Upper lobe of right lung (tissue), 1 donor: ENCODE data around the gene SLC24A4. TPM values are rescaled to one million over a fixed set of nuclear protein-coding genes. Genes with fewer than 3 reads are reported as not detected.
A peak's percentile ranks its signal among the peaks of the same experiment; 100 is the strongest.

Experiments used
- ATAC-seq: fragments of 200-7000 bp; cut with Tn5 transposase; one replicate; pipeline ENCODE4 v1.9.1; 2020; ENCODE audit warnings: mild to moderate bottlenecking, moderate library complexity
- DNase-seq: peaks from one replicate; pipeline ENCODE4 v3.0.0-alpha.2; 2020
- H3K27ac ChIP-seq: fragments of 200-600 bp; one replicate; pipeline ENCODE4 v1.8.0; 2022
- H3K27me3 ChIP-seq: fragments of 200-600 bp; one replicate; pipeline ENCODE4 v1.8.0; 2022; ENCODE audit warnings: mild to moderate bottlenecking
- H3K36me3 ChIP-seq: fragments of 200-600 bp; one replicate; pipeline ENCODE4 v1.8.0; 2022
- H3K4me1 ChIP-seq: fragments of 200-600 bp; one replicate; pipeline ENCODE4 v1.8.0; 2022
- H3K4me3 ChIP-seq: fragments of 200-600 bp; one replicate; pipeline ENCODE4 v1.8.0; 2022; ENCODE audit warnings: mild to moderate bottlenecking
- H3K9me3 ChIP-seq: fragments of 200-600 bp; one replicate; pipeline ENCODE4 v1.8.0; 2022
- CTCF ChIP-seq: fragments of 200-600 bp; IDR thresholded peaks from one replicate; pipeline ENCODE4 v1.8.0; 2022; ENCODE audit warnings: antibody characterized with exemption
- intact Hi-C: fragments of 100-400 bp; cut with DNase I; formaldehyde crosslinking; loops from one replicate; pipeline ENCODE4 v1.11.0; 2022
- total RNA-seq: library from RNA; stranded (reverse); fragmentation: NEBNext Ultra II Directional; extraction: Animal tissue kit (Norgen Biotek cat#: 25700); gene quantifications from one replicate; pipeline ENCODE4 v1.2.1, GENCODE V29; 2021
- donor health status: DM: no; HTN: yes; CAD: no; lungs with severe emphysema.

SLC24A4 gene
- total RNA-seq, 1 donor from 2014 or later = 1.6 TPM

DNA sequence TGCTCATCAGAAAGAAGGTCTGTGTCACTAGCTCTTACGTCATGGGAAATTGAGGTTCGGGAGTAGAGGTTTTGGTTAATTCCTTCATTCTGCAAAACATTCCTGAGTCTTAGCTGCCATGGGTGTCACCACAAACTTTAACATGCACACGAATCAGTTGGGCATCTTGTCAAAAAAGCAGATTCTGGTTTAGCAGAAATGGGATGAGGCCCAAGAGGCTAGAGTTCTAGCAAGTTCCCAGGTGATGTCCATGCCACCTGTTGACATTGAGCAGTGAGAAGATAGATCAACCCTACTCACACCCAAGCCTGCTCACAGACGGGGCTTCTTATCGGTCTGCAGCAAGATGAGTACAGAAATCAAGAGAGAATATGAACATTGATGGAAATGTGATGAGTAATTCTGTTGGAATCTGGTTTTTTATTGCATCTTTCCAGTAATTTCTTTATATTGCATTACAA lies 179.0 kb downstream of the SLC24A4 start:
- no peak for ATAC-seq
- Histone ChIP-seq H3K4me3 (no peak overlapping the region), H3K27me3 (no peaks in the 10 kb centered on the region), H3K36me3 (no peaks in the 10 kb centered on the region), H3K27ac (no peak overlapping the region), H3K9me3 (no peaks in the 10 kb centered on the region), H3K4me1 (peaks cover 7% of the 10 kb centered on the region)
- intact Hi-C loops = no loop called here
- DNase-seq = no peak
- TF ChIP-seq CTCF = no peak

DNA sequence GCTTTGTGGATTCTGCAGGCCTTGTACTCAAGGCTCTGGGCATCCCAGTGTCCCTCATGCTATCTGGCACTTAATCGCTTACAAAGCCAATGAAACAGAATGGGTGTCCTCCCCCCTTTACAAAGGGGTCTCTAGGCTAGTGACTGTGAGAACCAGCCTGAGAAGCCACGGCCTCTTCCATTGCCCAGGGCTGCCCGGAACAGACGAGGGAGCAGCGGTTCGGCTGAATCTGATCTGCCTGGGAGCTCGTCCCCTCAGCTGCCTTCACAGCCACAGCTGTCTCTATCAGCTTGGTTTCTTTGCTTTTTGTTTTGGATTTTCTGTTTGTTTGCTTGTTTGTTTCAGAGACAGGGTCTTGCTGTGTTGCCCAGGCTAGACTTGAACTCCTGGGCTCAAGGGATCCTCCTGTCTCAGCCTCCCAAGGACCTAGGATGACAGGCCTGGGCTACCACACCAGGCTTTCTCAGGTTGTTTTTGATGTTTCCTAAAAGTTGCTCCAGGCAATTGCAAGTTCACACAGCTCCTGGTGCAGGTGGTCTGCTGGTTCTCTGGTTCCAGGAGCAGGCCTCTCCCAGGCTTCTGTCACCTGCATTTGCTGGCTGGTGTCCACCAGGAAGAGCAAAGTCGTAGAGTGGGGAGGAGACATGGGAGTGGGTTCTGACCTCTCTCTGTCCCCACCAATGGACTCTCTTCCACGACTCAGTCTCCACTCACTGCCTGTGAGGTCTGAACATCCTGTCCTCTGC lies 179.7 kb downstream of the SLC24A4 start:
- no peaks in the 10 kb centered on the region for H3K27me3 ChIP-seq

DNA sequence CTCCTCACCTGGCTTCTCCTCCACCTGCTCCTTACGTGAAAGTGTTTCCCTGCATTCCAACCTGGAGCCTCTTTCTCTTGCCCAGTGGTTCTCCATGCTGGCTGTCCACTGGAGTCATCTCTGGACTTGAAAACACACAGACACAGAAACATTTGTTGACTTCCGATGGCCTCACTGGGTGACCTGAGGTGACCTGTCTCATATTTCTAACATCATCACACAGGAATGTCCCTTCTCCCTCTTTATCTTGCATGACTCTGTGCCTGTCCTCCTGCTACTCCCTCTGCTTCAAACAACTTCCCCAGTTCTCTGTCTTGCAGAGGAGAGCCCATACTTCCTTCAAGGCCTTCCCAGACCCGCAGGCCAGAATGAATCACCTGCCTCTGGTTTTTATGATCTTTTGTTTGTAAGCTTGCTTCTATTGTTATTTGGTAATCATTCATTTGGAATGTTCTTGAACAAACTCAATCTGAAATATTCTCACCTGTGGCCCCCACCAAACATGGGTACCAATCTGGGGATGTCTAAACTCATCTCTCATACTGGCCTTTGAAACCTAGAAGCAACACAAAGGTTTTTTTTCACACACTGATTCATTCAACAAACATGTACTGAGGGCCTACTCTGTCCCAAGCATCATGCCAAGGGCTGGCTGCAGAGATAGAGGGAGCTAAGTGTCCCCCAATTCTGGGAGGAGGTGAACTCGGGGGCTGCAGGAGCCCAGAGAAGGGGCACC lies 181.0 kb downstream of the SLC24A4 start:
- DNase-seq = no peak
- Histone ChIP-seq H3K27me3 (no peaks in the 10 kb centered on the region), H3K4me1 (peaks cover 10% of the 10 kb centered on the region), H3K36me3 (no peaks in the 10 kb centered on the region), H3K27ac (no peak overlapping the region), H3K9me3 (no peaks in the 10 kb centered on the region), H3K4me3 (no peak overlapping the region)
- peak; percentile 29 for ATAC-seq
- intact Hi-C loops = no loop called here
- no peak for TF ChIP-seq CTCF

More for the DNA sequence above, 179.7 kb downstream of the SLC24A4 start:
- Histone ChIP-seq H3K9me3 (no peaks in the 10 kb centered on the region), H3K4me3 (no peak overlapping the region), H3K4me1 (peaks cover 10% of the 10 kb centered on the region), H3K36me3 (no peaks in the 10 kb centered on the region), H3K27ac (no peak overlapping the region)
- TF ChIP-seq CTCF = no peak
- no peak for ATAC-seq
- no peak for DNase-seq
- intact Hi-C loops = no loop called here

DNA sequence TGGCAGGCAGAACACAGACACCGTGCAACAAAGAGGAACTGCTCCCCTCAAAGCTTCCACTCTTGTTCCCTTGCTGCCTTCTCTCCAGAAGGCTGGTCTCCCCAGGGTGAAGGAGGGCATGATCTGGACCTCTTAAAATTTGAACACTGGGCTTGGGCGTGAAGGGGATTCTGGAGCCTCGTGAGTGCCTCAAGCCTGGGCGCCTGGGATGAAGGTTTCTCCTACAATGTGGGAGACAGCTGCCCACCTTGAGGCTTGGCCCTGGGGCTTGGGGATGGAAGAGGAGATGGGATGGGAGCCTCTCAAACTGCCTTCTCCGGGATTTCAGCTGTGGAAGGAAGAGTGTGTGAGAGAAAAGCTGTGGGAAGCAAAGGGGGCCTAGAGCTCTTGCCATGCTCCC lies 182.9 kb downstream of the SLC24A4 start:
- no peaks in the 10 kb centered on the region for H3K9me3 ChIP-seq
- no peak for ATAC-seq
- TF ChIP-seq CTCF = no peak
- H3K4me3 ChIP-seq = no peak overlapping the region
- DNase-seq = no peak
- H3K27me3 ChIP-seq = no peaks in the 10 kb centered on the region
- H3K36me3 ChIP-seq = no peaks in the 10 kb centered on the region
- peaks cover 10% of the 10 kb centered on the region for H3K4me1 ChIP-seq
- no peak overlapping the region for H3K27ac ChIP-seq
- intact Hi-C loops = no loop called here

GRCh38 chr14:92506231-92506630 lies 183.3 kb downstream of the SLC24A4 start:
- Histone ChIP-seq H3K27ac (no peak overlapping the region), H3K9me3 (no peaks in the 10 kb centered on the region), H3K4me1 (peaks cover 10% of the 10 kb centered on the region), H3K27me3 (no peaks in the 10 kb centered on the region), H3K4me3 (no peak overlapping the region), H3K36me3 (no peaks in the 10 kb centered on the region)
- DNase-seq (no peak), ATAC-seq (peak; percentile 5)
- TF ChIP-seq CTCF = no peak
- intact Hi-C loops = no loop called here
